Measurements from ENCODE around the gene PRKRA.
"Not testable (repeated sequence)": the region's sequence is repeated elsewhere in the genome, so short reads cannot be mapped to it uniquely, and the experiment has no call there.

PRKRA gene

GRCh38 chr2:178457390-178457886 is 6.5 kb upstream of the PRKRA start:
- DNase-seq (ENCODE audit: low spot score): no peak

GRCh38 chr2:178455947-178456346 is 5.0 kb upstream of the PRKRA start:
- DNase-seq (ENCODE audit: low spot score): no peak

GRCh38 chr2:178452870-178453269 is 1.9 kb upstream of the PRKRA start:
- no peak for DNase-seq (ENCODE audit: low spot score)

- DNase-seq (ENCODE audit: low spot score): no peak
These were observed 1.4 kb upstream of the PRKRA start for GRCh38 chr2:178452334-178452733.

- no peak for DNase-seq (ENCODE audit: low spot score)
These were observed 526 bp downstream of the PRKRA start for GRCh38 chr2:178450524-178450773.

- peak; percentile 14 for DNase-seq (ENCODE audit: low spot score)
These were observed 1.1 kb downstream of the PRKRA start for GRCh38 chr2:178449700-178450523.

GRCh38 chr2:178448968-178449661 is 1.9 kb downstream of the PRKRA start:
- DNase-seq (ENCODE audit: low spot score): no peak

- DNase-seq (ENCODE audit: low spot score): no peak
These were observed 9.5 kb downstream of the PRKRA start for GRCh38 chr2:178441426-178441825.

GRCh38 chr2:178436662-178437061 is 14.3 kb downstream of the PRKRA start:
- DNase-seq (ENCODE audit: low spot score): no peak

- no peak for DNase-seq (ENCODE audit: low spot score)
These were observed 21.6 kb downstream of the PRKRA start for GRCh38 chr2:178429336-178429735.

- DNase-seq (ENCODE audit: low spot score): no peak
These were observed 22.6 kb downstream of the PRKRA start for GRCh38 chr2:178428396-178428806.

- DNase-seq (ENCODE audit: low spot score): no peak
These were observed 23.5 kb downstream of the PRKRA start for GRCh38 chr2:178427458-178427857.

GRCh38 chr2:178426388-178426787 is 24.6 kb downstream of the PRKRA start:
- DNase-seq (ENCODE audit: low spot score): no peak

- no peak for DNase-seq (ENCODE audit: low spot score)
These were observed 25.6 kb downstream of the PRKRA start for GRCh38 chr2:178425255-178425827.

- DNase-seq (ENCODE audit: low spot score): not testable (repeated sequence)
These were observed 27.2 kb downstream of the PRKRA start for GRCh38 chr2:178423746-178424145.

GRCh38 chr2:178422097-178422496 is 28.9 kb downstream of the PRKRA start:
- no peak for DNase-seq (ENCODE audit: low spot score)

- DNase-seq (ENCODE audit: low spot score): no peak
These were observed 30.4 kb downstream of the PRKRA start for GRCh38 chr2:178420463-178420999.

GRCh38 chr2:178419123-178419522 is 31.9 kb downstream of the PRKRA start:
- DNase-seq (ENCODE audit: low spot score): no peak

GRCh38 chr2:178418426-178418825 is 32.5 kb downstream of the PRKRA start:
- DNase-seq (ENCODE audit: low spot score): no peak

- no peak for DNase-seq (ENCODE audit: low spot score)
These were observed 33.1 kb downstream of the PRKRA start for GRCh38 chr2:178417916-178418315.

GRCh38 chr2:178415979-178416378 is 35.0 kb downstream of the PRKRA start:
- no peak for DNase-seq (ENCODE audit: low spot score)

GRCh38 chr2:178414266-178415247 is 36.4 kb downstream of the PRKRA start:
- peak; percentile 83 for DNase-seq (ENCODE audit: low spot score)
